ENCODE results near the gene PLA2G5. TPM values are rescaled to one million over a fixed set of nuclear protein-coding genes. Genes with fewer than 3 reads are reported as not detected.
"Not testable (repeated sequence)": the region's sequence is repeated elsewhere in the genome, so short reads cannot be mapped to it uniquely, and the experiment has no call there.

PLA2G5 gene
- total RNA-seq, 1 donor from 2014 or later: not detected

- no peak for DNase-seq (ENCODE audit: low spot score, unreplicated experiment)
- no peak overlapping the region for H3K4me3 Mint-ChIP-seq (ENCODE audit: low read depth)
- H3K27me3 Mint-ChIP-seq: peaks cover 24% of the 10 kb centered on the region
- H3K9me3 Mint-ChIP-seq (ENCODE audit: low read depth): peaks cover 4% of the 10 kb centered on the region
- TF ChIP-seq CTCF (IDR thresholded peaks at IDR 0.05; ENCODE audit: unreplicated experiment): no peak
- no peaks in the 10 kb centered on the region for H3K36me3 Mint-ChIP-seq (ENCODE audit: insufficient read depth)
- H3K4me1 Mint-ChIP-seq (ENCODE audit: low read depth): no peaks in the 10 kb centered on the region
- H3K27ac Mint-ChIP-seq: no peak overlapping the region
Observed at GRCh38 chr1:20125100-20125499, 55.1 kb downstream of the PLA2G5 start.

GRCh38 chr1:20126041-20126805, 56.2 kb downstream of the PLA2G5 start:
- no peak for TF ChIP-seq CTCF (IDR thresholded peaks at IDR 0.05; ENCODE audit: unreplicated experiment)
- H3K4me1 Mint-ChIP-seq (ENCODE audit: low read depth): no peaks in the 10 kb centered on the region
- peaks cover 5% of the 10 kb centered on the region for H3K9me3 Mint-ChIP-seq (ENCODE audit: low read depth)
- no peak for DNase-seq (ENCODE audit: low spot score, unreplicated experiment)
- H3K27ac Mint-ChIP-seq: no peak overlapping the region
- H3K36me3 Mint-ChIP-seq (ENCODE audit: insufficient read depth): no peaks in the 10 kb centered on the region
- H3K27me3 Mint-ChIP-seq: peaks cover 16% of the 10 kb centered on the region
- H3K4me3 Mint-ChIP-seq (ENCODE audit: low read depth): no peak overlapping the region

GRCh38 chr1:20126806-20127440, 56.9 kb downstream of the PLA2G5 start:
- peaks cover 5% of the 10 kb centered on the region for H3K9me3 Mint-ChIP-seq (ENCODE audit: low read depth)
- H3K4me1 Mint-ChIP-seq (ENCODE audit: low read depth): no peaks in the 10 kb centered on the region
- no peaks in the 10 kb centered on the region for H3K36me3 Mint-ChIP-seq (ENCODE audit: insufficient read depth)
- no peak for TF ChIP-seq CTCF (IDR thresholded peaks at IDR 0.05; ENCODE audit: unreplicated experiment)
- peaks cover 15% of the 10 kb centered on the region for H3K27me3 Mint-ChIP-seq
- DNase-seq (ENCODE audit: low spot score, unreplicated experiment): no peak
- H3K27ac Mint-ChIP-seq: no peak overlapping the region
- H3K4me3 Mint-ChIP-seq (ENCODE audit: low read depth): no peak overlapping the region

GRCh38 chr1:20130518-20130917, 60.5 kb downstream of the PLA2G5 start:
- H3K4me1 Mint-ChIP-seq (ENCODE audit: low read depth); DNase-seq (ENCODE audit: low spot score, unreplicated experiment); H3K27me3 Mint-ChIP-seq; H3K36me3 Mint-ChIP-seq (ENCODE audit: insufficient read depth); H3K27ac Mint-ChIP-seq; H3K4me3 Mint-ChIP-seq (ENCODE audit: low read depth); H3K9me3 Mint-ChIP-seq (ENCODE audit: low read depth): not testable (repeated sequence)

- H3K36me3 Mint-ChIP-seq (ENCODE audit: insufficient read depth): no peaks in the 10 kb centered on the region
- H3K9me3 Mint-ChIP-seq (ENCODE audit: low read depth): peaks cover 9% of the 10 kb centered on the region
- H3K4me1 Mint-ChIP-seq (ENCODE audit: low read depth): peaks cover 6% of the 10 kb centered on the region
- no peak for DNase-seq (ENCODE audit: low spot score, unreplicated experiment)
- TF ChIP-seq CTCF (IDR thresholded peaks at IDR 0.05; ENCODE audit: unreplicated experiment): no peak
- H3K4me3 Mint-ChIP-seq (ENCODE audit: low read depth): no peak overlapping the region
- H3K27me3 Mint-ChIP-seq: peaks cover 10% of the 10 kb centered on the region
- no peak overlapping the region for H3K27ac Mint-ChIP-seq
Observed at GRCh38 chr1:20134995-20135394, 65.0 kb downstream of the PLA2G5 start.

- Mint-ChIP-seq H3K4me1 (ENCODE audit: low read depth) (peaks cover 6% of the 10 kb centered on the region), H3K27me3 (peaks cover 17% of the 10 kb centered on the region), H3K9me3 (ENCODE audit: low read depth) (peaks cover 7% of the 10 kb centered on the region), H3K36me3 (ENCODE audit: insufficient read depth) (no peaks in the 10 kb centered on the region), H3K27ac (no peak overlapping the region), H3K4me3 (ENCODE audit: low read depth) (no peak overlapping the region)
- TF ChIP-seq CTCF (IDR thresholded peaks at IDR 0.05; ENCODE audit: unreplicated experiment): no peak
- no peak for DNase-seq (ENCODE audit: low spot score, unreplicated experiment)
Observed at GRCh38 chr1:20136249-20136648, 66.3 kb downstream of the PLA2G5 start.

All from progenitor cell of endocrine pancreas (in vitro differentiated cells).